H4 (cell line): ENCODE data around the gene MAP4. TPM values are rescaled to one million over a fixed set of nuclear protein-coding genes. Genes with fewer than 3 reads are reported as not detected.
"Not testable (repeated sequence)": the region's sequence is repeated elsewhere in the genome, so short reads cannot be mapped to it uniquely, and the experiment has no call there.

ENCODE experiments used
- DNase-seq: peaks from one replicate; pipeline ENCODE4 v3.0.0-alpha.2; 2015; ENCODE audit warnings: low spot score
- total RNA-seq: library from RNA; depleted of rRNA; stranded (reverse); fragments of >200 nt; shearing (Covaris generic); gene quantifications from 2 replicates; pipeline ENCODE4 v1.2.3, GENCODE V29; 2014

MAP4 gene
- total RNA-seq, 1 experiment from 2014 or later: 40.8 TPM

DNA sequence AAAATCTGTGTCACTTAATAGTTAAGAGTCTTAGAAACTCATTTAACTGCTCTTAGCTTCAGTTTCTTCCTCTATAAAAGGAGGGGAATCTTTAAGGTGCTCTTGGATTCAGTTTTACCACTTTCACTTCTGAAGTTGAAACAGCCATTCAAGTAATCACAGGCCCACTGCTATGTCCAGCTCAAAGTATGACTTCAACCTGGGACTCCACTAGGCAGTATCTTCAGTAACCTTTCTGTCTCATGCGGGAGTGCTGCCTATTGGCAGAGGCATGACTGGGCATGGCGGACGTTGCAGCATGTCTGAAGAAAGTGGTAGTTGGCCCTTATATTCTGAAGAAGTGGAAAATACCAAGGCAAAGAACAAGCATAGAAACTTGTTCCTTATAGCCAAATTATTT is 121.0 kb downstream of the MAP4 start:
- DNase-seq: no peak

DNA sequence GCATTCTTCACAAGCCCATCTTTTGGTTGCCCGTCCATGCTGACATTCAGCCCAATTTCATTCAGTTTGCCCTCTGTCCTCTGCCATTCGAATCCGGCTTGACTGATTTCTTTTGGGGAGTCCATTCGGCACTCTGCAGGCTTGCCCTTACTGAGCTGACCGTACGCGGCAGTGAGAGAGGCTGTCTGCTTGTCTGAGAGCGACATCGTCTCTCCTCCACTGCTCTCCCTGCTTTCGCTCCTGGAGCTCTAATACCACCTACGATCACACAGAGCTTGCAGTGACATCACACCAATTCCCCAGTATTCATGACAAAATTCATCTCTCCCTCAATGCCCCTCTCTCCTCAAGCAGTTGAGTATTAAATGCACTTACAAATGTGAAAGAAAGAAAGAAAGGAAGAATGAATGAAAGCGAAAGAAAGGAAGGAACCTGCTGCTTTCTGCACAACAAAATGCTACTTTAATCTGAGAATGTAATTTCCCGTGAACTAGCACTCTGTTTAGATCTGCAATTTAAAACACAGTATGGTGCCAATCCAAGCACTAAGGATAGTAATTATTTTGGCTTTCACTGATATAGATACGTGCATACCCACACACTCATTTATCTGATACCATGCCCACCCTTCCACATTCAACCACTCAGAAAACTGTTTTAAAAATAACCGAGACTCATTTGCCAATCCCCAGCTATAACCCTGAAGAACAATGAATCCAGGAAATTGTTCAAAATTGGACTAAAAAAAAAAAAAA is 123.8 kb downstream of the MAP4 start:
- no peak for DNase-seq

DNA sequence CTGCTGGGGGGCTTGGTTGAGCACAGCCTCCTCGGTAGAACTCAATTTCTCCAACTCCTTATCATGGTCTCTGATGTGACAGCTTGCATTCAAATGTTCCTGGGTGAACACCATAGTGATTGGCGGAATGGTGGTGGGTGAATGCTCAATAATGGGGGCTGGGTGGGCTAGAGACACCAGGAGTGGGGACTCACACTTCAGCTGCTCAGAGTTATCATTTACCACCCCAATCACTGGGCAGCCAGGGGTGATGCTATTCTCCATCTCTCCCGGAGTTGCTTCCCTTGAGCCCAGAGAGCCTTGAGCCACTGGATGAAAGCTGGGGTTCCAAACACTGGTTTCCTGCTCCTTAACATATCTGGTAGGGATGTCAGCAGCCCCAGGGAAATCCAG is 124.6 kb downstream of the MAP4 start:
- DNase-seq: no peak

DNA sequence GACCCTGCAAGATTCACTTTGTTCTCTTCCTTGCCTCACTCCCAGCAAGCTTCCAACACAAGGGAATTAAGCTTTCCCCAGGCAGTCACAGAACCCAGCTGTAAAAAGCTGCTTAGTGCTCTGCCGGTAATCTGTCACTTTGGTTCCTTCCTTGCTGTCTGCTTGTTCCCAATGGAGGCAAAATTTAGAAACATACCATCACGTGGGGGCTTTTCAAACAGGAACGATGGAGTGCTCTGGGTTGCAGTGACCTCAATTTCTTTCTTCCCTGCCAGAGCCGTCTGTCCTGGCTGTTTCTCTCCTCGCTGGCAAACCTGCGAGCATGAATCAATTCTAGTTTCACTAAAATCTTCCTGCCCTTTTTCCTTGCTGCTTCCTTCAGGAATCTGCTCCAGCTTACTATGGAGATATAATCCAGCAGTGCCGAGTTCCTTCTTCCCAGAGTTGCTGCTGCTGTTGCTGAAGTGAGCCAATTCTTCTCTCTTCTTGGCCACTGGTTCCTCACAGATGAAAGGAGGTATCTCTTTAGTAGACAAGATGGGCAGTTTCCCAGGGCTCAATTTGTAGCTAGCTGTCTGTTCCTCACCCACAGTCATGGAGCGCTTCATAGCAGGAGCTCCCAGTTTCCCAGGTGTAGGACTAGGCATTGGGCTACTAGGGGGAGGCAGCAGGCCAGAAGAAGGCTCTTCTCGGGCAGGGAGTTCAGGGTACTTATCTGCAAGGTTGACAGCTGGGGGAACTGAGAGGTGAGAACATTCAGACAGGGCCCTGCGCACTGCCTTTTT is 125.2 kb downstream of the MAP4 start:
- DNase-seq: no peak

DNA sequence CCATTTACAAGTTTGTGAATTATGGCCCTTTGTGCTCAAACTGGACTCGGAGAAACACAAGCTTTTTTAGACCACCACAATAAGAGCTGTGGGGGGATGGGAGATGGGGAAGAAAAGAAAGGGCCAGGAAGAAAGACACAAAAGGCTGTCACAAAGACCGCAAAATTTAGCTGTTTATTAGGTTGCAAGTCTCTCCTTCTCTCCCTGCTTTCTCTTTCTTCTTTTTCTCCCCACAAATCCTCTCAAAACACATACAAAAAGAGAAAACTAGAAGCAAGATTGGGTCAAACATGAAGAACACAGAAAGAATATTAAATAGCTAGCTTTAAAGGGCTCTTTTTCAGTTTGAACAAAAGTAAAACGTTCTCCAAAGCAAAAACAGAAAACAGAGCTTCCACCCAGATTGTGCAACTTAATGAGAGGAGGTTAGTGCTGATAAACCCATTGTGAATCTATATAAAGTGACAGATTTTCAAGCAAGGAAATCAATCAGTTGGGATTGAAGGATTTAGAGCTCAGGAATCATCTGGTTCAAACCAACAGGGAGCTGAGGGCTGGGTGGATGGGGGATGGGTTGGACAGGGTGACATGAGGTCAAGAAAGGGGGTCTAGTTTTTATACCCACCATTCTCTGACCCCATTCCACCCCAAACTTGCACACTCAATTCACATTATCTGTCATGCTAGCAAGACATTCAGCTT is 125.9 kb downstream of the MAP4 start:
- DNase-seq: no peak

DNA sequence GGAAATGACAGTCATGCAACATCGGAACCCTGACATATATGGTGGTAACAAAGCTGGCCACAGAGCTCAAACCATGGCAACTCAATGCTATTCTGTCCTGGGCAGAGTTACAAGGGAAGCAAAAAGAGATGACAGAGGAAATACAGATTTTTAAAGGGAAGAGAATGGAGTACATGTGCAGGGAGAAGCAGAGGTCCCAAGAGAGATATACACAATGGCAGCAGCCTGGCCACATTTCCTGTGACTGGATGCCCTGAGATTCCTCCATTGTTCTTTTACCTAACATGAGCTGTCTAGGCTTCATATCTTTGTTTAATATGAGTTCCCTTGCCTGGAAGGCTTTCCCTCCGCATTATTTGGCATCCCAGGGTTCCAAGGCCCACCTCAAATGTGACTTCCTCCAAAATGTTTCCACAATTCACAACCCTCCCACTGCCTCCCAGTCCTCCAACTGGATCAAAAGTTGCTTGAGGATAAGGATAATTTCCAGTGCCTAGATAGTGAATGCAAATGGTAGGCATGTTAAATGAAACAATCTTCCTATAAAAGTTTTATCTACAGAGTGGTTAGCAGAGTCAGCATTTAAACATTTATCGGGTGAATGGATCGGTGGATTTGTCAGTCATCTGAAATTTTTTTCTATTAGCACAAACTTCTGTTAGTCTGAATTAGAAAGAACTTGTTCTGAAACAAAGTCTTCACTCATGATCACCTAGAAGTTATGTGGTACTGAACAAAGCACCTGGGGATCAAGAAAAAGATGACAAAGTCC is 127.0 kb downstream of the MAP4 start:
- no peak for DNase-seq

DNA sequence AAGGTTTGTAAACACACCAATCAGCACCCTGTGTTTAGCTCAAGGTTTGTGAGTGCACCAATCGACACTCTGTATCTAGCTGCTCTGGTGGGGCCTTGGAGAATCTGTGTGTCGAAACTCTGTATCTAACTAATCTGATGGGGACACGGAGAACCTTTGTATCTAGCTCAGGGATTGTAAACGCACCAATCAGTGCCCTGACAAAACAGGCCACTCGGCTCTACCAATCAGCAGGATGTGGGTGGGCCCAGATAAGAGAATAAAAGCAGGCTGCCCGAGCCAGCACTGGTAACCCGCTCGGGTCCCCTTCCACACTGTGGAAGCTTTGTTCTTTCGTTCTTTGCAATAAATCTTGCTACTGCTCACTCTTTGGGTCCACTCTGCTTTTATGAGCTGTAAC is 128.2 kb downstream of the MAP4 start:
- not testable (repeated sequence) for DNase-seq

DNA sequence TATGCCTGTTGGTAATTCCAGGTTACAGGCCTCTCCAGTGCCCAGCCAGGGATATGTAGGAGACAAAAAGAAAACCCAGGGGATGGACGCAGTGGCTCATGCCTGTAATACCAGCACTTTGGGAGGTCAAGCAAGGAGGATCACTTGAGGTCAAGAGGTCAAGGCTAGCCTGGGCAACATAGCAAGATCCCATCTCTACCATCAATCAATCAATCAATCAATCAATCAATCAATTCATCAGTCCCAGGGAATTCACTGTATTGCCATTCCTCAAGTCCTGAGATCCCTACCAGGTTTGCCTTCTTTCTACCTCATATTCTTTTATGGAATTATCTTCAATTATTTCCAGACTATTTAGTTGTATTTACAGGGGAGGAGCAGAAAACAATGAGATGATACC is 131.0 kb downstream of the MAP4 start:
- no peak for DNase-seq

DNA sequence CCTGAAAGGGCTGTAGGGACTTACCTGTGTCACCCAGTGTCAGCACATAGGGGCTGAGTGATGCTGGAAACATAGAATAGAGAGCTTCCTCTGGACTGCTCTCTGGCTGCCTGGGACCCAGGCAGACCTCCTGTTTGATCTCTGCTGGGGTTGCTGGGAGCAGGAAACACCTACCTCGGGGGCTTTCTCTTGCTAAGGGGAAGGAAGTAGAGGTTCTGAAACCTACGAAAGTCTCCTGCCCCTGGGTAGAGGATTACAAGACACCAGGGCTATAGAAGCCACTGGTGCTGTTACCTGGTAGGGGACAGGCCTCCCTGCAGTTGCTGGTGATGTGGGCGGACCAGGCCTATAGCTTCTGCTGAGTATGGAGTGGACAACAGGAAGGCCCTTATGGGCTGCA is 131.6 kb downstream of the MAP4 start:
- DNase-seq: no peak

DNA sequence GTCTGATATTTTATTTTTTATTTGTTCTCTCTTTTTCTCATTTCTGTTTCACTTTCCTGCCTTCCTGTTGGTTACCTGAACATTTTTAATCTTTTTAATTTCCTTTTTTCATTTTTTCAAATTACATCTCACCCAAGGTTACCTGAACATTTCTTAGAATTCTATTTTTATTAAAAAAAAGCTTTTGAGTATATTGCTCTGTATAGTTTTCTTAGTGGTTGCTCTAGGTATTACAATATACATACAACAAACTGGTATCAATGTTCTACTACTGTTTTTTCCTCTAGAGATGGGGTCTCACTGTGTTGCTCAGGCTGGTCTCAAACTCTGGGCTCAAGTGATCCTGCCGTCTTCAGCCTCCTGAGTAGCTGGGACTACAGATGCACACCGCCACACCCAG is 133.9 kb downstream of the MAP4 start:
- DNase-seq: no peak

DNA sequence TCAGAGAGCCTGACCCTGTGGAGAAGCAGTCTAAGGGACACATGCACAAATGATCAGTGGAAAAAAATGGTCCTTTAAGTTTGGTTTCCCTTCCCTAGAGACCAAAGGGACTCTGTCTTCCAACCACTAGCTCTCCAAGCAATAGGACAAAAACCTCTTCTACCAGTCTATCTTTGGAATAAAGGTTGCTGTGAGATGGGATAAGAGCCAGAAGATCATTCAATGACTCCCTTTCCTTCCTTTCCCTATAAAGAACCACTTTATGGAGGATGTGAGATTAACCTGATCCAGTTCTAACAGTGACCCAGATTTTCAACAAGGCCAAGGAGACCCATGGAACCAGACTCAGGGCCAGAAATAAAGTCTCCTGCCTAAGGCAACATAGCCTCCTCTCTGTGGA is 138.5 kb downstream of the MAP4 start:
- no peak for DNase-seq

DNA sequence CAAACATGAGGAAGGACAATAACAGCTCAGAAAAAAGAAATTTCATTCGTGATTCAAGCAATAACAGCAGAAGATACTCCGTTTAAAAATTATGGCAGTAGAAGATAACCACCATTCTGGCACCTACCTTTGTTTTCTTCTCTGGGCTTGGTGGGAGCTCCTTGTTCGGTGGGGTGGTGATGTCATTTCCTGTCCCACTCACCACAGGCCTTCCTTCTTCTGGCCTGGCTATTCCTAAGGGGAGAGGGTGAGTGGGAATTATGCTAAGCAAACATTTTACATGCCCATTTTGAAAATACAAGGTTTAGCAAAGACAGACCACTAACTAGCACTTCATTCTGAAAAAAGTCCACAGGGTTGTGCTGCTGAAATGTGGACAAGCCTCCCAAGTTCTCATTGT is 138.9 kb downstream of the MAP4 start:
- no peak for DNase-seq

DNA sequence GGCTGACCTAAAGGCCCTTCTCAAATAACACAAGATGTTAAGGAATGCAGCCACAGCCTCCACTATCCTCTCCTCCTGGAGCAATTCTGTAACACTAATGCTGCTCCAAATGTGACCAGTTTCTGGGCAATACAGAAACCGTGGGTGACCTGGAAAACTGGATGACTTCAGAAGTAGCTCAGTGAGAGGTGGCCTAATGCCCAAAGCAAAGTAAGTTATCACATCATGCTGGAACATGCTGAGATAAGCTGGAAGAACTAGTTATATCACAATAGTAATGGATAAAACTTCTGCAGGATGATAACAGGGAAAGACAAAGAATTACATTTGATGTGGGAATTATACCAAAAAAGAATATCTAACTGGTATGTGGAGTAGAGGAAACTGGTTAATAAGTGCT is 141.3 kb downstream of the MAP4 start:
- no peak for DNase-seq

DNA sequence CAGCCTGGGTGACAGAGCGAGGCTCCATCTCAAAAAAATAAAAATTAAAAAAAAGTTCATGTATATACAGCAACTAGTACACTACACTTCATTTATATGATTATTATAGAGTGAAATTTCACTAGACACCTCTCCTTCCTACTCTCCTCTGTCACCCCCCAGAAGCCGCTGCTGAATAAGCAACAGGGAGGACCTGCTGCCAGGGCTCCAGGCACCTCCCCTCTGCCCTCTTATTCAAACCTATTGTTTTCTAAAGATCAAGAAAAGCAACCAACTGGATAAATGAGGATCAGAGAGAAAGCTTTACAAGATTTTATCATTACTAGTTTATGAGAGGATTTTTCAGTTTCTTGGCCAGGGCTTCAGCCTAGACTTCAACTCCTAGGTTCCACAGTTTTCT is 141.8 kb downstream of the MAP4 start:
- no peak for DNase-seq

DNA sequence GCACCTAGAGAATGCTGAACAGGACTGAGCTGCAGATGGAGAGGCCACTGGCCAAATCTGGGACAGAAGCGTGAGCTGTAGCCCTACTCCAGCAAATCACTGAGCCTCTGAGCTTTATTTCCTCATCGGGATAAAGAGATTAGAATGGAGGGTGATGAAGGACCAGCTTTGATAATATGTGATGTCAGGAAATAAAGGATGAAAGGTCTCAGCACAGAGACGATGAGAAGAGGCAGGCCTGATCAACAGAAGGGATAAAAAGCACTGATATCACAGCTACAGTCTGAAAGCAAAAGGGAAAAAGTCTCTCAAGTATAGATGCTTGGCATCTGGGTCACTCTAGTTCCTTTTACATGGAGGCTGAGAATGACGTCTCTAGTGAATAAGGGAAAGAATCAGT is 143.3 kb downstream of the MAP4 start:
- DNase-seq: no peak

DNA sequence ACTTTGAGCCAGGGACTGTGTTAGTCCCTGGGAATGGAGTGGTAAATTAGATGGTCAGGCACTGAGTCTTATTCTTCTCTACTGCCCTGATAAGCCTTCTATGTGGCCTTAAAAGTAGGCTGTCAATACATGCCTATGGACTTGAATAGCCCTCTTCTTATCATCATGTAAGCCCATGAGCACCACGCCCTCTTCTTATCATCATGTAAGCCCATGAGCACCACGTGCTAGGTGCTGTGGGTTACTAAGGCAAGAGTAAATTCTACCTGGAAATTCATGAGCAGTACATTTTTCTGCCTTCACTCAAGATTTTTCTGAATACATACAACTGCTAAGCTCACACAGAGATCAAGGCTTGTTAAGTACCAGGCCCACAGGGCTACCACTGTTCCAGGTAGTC is 144.8 kb downstream of the MAP4 start:
- no peak for DNase-seq

DNA sequence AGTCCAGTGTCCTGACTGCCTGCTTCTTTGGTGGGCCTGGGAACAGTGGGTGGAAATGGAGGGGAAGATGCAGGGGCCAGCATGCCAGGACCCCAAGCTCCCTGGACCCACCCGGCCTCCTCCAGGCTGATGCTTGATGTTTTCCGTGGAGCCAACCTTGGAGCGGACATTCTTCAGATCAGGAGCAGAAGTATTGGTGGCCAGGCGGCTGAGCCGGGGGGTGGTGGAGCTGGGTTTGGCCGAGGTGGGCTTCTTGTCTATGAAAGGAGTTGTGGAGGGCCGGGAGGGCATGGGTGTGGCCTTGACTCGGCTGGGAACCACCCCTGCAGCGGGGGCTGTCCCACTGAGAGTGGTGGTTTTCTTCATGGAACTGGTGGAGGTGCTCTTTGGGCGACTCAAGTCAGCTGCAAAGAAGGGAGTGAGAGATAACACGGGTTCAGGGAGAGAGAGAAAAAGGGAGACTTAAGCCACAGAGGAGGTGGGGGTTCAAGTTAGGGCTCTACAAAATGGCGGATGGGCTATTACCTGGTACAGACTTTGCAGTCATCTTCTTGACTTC is 145.4 kb downstream of the MAP4 start:
- no peak for DNase-seq

DNA sequence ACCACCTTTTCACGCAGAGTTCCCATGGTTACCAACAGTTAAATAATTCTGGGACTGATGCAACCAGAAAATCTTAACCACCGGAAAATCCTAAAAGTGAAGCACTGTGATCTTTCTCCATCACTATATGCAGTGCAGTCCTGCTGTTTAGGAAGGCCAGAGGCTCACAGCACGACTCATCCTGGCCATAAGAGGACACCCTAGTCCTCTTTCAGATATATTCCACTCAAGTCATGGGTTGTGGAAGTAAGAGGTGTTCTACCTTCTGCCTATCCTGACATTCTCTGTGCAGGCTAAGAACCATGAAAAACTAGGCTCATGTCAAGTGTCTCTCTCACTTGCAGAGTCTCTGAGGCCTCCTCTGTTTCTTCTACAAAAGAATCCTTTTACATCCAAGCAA is 146.1 kb downstream of the MAP4 start:
- no peak for DNase-seq

DNA sequence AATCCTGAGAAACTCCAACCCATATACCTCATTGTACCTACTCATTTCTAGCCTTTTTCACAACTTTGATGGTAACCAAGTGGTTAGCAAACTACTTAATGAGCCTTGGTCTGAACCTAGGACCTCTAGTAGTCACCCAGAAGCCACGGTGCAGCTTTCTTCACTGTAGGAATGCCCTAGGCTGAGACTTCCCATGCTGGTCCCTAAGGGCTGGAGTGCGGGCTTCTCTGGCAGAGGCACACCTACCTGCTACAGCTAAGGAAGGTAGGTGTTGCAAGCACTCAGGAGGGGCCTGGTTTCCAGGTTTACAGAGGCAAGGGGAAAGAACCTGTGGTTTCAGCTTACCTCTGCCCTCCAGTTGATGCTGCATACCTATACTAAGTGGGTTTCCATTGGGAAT is 147.9 kb downstream of the MAP4 start:
- no peak for DNase-seq

DNA sequence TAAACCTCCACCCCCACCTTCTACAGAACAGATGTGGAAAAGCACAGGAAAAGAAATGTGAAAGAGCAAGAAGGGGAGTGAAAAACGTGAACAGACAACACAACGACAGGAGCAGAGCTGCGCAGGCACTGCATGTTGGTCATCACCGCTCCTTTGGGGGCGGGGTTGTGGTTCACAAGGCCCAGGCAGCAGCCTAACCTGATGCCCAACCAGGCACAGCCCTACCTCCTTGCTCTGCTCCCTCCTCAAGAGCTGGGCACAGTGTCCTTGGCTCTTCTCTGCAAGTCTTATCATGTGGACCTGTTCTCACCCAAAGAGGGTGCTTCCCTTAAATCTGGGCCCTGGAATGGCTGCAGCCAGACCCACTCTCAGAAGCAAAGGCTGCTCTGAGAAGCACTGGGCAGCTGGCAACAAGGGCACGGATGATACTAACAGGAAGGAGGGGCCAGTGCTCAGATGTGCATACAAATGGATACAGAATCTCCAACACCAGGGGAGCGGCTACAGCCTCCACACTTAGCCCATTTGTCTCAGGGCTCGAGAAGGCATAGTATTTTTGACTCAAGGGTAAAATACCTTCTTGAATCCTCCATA is 148.7 kb downstream of the MAP4 start:
- DNase-seq: no peak

DNA sequence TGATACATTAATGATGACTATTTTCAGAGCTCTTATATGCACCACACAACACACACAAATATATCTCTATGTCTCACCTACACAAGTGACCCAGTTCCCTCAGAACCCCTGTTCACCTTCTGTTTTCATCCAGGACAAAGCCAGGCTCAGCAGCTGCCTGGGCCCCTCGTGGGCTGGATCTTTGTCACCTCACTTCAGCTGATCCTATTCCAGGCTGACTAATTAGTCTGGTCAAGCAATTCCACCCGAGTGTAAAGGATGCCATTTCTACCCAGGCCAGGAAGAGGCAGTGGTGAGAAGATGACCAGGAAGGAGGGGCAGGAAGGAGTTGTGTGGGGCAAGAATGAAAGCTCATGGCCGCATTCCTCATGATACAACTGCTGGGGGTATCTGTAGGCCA is 151.0 kb downstream of the MAP4 start:
- DNase-seq: no peak
